Bronchial epithelial cell (primary cell): ENCODE measurements around the gene DFFB. TPM values are rescaled to one million over a fixed set of nuclear protein-coding genes. Genes with fewer than 3 reads are reported as not detected.
A peak's percentile ranks its signal among the peaks of the same experiment; 100 is the strongest.

Experiments used
- DNase-seq: peaks from one replicate; pipeline ENCODE4 v3.0.0-alpha.2; 2010; ENCODE audit warnings: low read depth
- FAIRE-seq: peaks from 2 replicates; lab custom pipeline; 2011; peaks lifted over from hg19 to GRCh38; lab: Jason Lieb, UNC
- H3K27me3 ChIP-seq: 2 replicates; pipeline ENCODE4 v1.5.1; 2011; ENCODE audit warnings: low read length; ENCODE audit not compliant: control insufficient read depth, insufficient read depth
- H3K36me3 ChIP-seq: 2 replicates; pipeline ENCODE4 v1.5.1; 2011; ENCODE audit warnings: low read length; ENCODE audit not compliant: control insufficient read depth, insufficient read depth
- H3K4me3 ChIP-seq: 2 replicates; pipeline ENCODE4 v1.5.1; 2011; ENCODE audit warnings: mild to moderate bottlenecking, low read depth, low read length, control low read depth
- total RNA-seq: library from RNA; depleted of rRNA; stranded (reverse); fragments of >200 nt; gene quantifications from 2 replicates; pipeline ENCODE4 v1.2.1, GENCODE V29; 2014
- TF ChIP-seq, protein P1 (sequence below): IDR thresholded peaks from 2 replicates; pipeline ENCODE4 v1.5.1; 2011; ENCODE audit warnings: mild to moderate bottlenecking, moderate library complexity, low read length, control low read depth, inconsistent platforms; ENCODE audit not compliant: insufficient read depth, severe bottlenecking

The DFFB gene
- total RNA-seq, 1 donor from 2014 or later, result 3.9 TPM

DNA sequence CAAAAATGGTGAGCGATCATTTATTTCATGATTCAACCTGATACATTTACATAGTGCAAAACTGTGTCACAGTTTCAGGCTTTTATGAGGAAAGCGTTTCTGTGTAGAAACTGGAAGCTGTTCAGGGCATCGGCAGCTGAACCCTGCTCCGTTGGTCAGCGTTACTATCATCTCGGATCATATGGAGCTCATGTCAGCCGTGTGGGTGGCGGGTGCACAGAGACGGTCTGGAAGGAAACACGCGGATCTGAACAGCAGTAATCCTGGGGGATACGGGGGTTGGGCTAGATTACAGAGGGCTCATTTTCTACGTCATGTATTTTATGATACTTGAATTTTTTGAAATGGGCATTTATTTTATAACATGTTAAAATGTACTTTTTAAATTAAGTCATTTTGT is 27.7 kb downstream of the DFFB start:
- no peak for FAIRE-seq
- peaks cover 7% of the 10 kb centered on the region for H3K36me3 ChIP-seq
- TF ChIP-seq, protein P1, sequence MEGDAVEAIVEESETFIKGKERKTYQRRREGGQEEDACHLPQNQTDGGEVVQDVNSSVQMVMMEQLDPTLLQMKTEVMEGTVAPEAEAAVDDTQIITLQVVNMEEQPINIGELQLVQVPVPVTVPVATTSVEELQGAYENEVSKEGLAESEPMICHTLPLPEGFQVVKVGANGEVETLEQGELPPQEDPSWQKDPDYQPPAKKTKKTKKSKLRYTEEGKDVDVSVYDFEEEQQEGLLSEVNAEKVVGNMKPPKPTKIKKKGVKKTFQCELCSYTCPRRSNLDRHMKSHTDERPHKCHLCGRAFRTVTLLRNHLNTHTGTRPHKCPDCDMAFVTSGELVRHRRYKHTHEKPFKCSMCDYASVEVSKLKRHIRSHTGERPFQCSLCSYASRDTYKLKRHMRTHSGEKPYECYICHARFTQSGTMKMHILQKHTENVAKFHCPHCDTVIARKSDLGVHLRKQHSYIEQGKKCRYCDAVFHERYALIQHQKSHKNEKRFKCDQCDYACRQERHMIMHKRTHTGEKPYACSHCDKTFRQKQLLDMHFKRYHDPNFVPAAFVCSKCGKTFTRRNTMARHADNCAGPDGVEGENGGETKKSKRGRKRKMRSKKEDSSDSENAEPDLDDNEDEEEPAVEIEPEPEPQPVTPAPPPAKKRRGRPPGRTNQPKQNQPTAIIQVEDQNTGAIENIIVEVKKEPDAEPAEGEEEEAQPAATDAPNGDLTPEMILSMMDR, result no peak

DNA sequence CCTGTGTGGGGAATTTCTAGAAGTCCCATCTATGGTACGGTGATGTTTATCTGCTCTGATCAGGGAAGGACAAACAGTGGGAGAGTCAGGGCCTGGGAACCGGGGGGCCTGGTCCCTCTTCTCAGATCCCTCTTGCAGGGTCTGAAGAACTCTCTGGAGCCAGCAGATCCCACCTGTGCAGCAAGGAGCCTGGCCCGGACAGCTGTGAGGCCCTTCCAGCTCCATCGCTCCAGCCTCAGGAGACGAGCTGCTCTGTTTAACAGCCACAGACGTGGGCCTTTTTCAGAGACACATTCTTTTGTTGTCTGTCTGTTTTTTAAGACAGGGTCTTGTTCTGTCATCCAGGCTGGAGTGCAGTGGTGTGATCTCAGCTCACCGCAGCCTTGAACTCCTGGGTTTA is 28.3 kb downstream of the DFFB start:
- Histone ChIP-seq H3K4me3 (no peak overlapping the region), H3K36me3 (peaks cover 13% of the 10 kb centered on the region), H3K27me3 (no peaks in the 10 kb centered on the region)
- FAIRE-seq (no peak), DNase-seq (no peak)
- TF ChIP-seq, protein P1, result no peak

More for the DNA sequence above, 27.7 kb downstream of the DFFB start:
- Histone ChIP-seq H3K4me3 (no peak overlapping the region), H3K27me3 (no peaks in the 10 kb centered on the region)
- DNase-seq, result no peak

DNA sequence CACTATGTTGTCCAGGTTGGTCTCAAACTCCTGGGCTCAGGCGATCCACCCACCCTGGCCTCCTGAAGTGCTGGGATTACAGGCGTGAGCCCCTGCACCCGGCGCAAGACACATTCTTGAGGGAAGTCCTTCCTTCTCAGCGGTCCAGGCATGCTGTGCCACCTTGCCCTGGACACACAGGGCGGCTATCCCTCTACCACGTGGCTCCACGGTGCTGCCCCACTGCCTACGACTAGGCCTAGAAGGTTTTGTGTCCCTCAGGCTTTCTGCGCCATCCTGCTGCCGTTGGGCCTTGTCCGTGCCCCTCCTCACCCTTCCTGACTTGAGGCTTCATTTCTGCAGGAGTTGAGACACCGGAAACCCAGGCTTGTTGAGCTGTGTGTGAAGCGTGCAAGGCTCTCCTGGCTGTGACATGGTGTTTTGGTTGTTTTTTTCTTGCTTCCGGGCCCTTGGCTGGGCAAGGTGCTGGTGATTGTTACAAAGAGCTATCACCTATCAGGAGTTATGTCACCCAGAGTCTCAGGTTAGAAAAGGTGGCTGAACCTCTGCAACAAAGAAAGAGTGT is 28.9 kb downstream of the DFFB start:
- no peak overlapping the region for H3K4me3 ChIP-seq
- peak; percentile 52 for FAIRE-seq
- no peak for DNase-seq
- H3K27me3 ChIP-seq, result no peaks in the 10 kb centered on the region
- H3K36me3 ChIP-seq, result peaks cover 15% of the 10 kb centered on the region
- TF ChIP-seq, protein P1, result no peak

DNA sequence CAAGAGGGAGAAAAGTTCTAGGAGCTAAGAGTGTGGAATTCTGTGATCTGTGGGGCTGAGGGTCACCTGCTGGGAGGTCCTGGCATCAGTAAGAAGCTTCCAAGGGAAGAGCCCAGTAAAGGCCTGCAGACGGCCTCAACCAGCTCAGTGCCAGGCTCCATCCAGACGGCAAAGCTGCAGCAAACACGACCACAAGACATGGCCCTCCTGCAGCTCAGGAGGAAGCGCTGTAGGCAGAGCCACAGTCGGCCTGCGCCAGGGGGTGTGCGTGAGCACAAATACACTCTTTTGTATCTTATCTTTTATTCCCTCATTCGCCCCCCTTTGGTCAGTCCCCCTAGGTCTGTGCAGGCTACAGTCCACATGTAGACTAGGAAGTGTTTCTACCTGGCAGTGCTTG is 29.4 kb downstream of the DFFB start:
- Histone ChIP-seq H3K36me3 (peaks cover 18% of the 10 kb centered on the region), H3K27me3 (no peaks in the 10 kb centered on the region), H3K4me3 (no peak overlapping the region)
- DNase-seq (no peak), FAIRE-seq (no peak)
- TF ChIP-seq, protein P1, result no peak

DNA sequence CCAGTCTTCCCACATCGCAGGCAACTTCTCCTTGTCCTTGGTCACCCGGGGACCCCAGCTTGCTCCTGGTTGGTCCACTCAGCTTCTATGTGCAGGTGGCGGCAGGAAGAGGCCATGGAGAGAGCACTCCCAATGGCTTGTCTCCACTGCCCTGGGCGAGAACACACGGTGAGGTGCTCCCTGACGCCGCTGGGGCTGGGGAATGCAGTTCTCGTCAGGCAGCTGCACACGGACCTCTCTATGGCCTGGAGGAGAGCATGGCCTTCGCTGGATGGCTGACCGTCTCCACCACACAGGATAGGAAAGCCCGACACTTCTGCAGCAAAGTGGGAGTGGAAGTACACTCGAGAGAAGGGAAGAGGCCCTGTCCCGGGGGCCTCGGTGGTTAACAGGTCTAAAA is 31.0 kb downstream of the DFFB start:
- DNase-seq (no peak), FAIRE-seq (no peak)
- no peaks in the 10 kb centered on the region for H3K27me3 ChIP-seq
- H3K36me3 ChIP-seq, result peaks cover 18% of the 10 kb centered on the region
- TF ChIP-seq, protein P1, result no peak
- H3K4me3 ChIP-seq, result no peak overlapping the region

DNA sequence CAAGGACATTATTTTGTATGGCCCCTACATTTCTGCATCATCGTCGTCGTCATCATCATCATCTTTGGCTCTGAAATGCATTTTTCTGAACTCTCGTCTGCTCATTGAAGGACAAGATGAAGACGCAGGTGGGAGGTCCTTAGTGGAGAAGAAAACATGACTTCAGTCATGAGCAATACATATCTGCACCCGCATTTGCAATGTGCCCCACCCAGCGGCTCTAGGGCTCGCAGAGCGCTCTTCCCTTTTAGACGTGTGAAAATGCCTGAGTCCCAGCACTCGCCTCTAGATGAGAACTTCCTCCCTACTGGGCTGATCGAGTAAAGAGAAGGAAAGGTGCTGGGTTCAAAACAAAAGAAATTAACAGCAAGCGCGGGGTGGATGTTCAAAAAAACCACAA is 32.7 kb downstream of the DFFB start:
- DNase-seq (no peak), FAIRE-seq (no peak)
- H3K27me3 ChIP-seq, result no peaks in the 10 kb centered on the region
- no peak overlapping the region for H3K4me3 ChIP-seq
- H3K36me3 ChIP-seq, result peaks cover 18% of the 10 kb centered on the region
- TF ChIP-seq, protein P1, result no peak
